GM18907 (cell line): ENCODE results near the gene PSG11.
"Not testable (repeated sequence)": the region's sequence is repeated elsewhere in the genome, so short reads cannot be mapped to it uniquely, and the experiment has no call there.

Experiments
- ATAC-seq: cut with Tn5 transposase; IDR thresholded peaks from one replicate; pipeline ENCODE4 v1.9.1; 2021; ENCODE audit warnings: mild to moderate bottlenecking, moderate library complexity; ENCODE audit not compliant: unreplicated experiment

Gene PSG11

GRCh38 chr19:42989851-42990250, 36.4 kb downstream of the PSG11 start:
- no peak for ATAC-seq

DNA sequence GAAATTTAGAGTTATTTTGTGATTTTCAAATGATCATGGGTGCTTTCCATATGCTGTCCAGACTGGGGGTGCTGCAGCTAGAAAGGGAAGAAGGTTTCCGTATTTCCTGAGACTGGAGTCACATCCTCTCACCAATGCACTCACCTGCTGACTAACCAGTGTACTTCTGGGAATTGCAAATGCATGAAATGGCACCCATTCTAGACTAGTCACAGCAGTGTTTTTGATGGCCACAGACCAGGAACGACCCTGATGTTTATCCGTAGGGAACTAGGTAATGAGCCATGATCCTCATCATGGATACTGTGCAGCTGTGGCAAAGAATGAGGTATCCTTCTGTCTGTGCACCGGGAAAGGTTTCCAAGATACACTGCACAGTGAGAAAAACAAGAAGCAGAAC, 37.1 kb downstream of the PSG11 start:
- not testable (repeated sequence) for ATAC-seq

DNA sequence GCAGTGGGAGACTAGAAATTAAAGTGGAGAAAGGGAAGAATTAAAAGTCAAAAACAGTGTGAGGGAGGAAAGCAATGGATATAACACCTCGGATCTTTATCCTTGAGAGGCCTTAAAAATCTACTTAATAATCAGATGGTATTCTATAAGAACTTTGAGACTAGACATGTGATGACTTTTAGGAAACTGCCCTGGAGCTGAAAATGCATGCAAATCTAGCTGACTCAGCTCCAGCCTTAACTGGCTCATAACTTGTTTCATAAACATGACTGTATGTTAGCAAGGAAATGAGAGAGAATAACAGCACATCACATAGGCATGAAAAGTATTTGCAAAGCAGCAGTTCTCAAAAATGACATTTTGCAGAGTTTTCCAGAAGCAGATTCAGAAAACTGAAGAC, 38.1 kb downstream of the PSG11 start:
- not testable (repeated sequence) for ATAC-seq

DNA sequence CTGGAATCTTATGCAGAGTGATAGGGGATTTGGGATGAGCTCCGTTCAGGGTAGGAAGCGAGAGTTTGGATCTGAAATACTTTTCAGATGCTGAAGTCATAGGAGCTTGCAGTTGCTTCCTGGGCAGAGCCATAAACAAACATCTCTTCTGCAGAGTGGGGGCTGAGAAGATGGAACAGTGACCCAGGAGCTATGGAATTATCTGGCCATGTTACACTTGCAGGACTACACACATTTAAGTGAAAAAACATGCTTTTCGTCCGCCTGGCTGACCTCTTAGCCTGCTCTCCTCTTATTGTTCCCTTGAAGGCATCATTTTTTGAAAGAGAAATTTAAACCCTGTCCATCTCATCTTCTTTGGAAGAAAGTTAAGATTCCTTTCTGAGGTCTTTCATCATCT, 40.7 kb downstream of the PSG11 start:
- ATAC-seq = no peak

GRCh38 chr19:42982111-42982510, 44.2 kb downstream of the PSG11 start:
- not testable (repeated sequence) for ATAC-seq

- ATAC-seq = not testable (repeated sequence)
Measured at GRCh38 chr19:42971451-42971850, 54.8 kb downstream of the PSG11 start.

- no peak for ATAC-seq
Measured at GRCh38 chr19:42965176-42965575, 61.1 kb downstream of the PSG11 start.

DNA sequence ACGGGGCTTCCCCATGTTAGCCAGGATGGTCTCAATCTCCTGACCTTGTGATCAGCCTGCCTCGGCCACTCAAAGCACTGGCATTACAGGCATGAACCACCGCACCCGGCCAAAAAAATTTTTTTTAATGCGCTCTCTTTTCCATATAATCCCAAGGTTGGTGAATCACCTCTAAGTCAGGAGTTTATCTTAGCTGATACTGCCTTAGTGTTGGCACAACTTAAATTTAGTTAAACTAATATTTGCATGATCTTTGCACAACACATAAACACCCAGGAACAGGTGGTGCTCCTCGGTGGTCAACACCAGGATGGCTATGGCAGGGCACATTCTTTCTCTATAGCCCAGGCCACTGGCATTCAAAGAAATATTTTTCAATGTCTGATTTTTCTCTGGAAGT, 65.2 kb downstream of the PSG11 start:
- no peak for ATAC-seq
